PC-3 (cell line): ENCODE data around the gene DGKB. TPM values are rescaled to one million over a fixed set of nuclear protein-coding genes. Genes with fewer than 3 reads are reported as not detected.

Experiments
- ATAC-seq: fragments of 200-7000 bp; cut with Tn5 transposase; 2 replicates; pipeline ENCODE4 v1.9.1; 2020; ENCODE audit warnings: mild to moderate bottlenecking, moderate library complexity
- BruUV-seq: library from RNA; stranded (reverse); fragments of 400-500 nt; replicated peaks from 2 replicates; lab custom pipeline; 2021; lab: Mats Ljungman, UMichigan
- CTCF ChIA-PET: fragments of 300-600 bp; sonication (Branson Sonifier 250); formaldehyde crosslinking; loops from one replicate; lab custom pipeline; 2022; ENCODE audit warnings: antibody characterized with exemption; lab: Charles Lee
- POLR2A ChIA-PET: fragments of 300-600 bp; sonication (Branson Sonifier 250); formaldehyde crosslinking; loops from one replicate; lab custom pipeline; 2022; ENCODE audit warnings: antibody characterized with exemption; ENCODE audit not compliant: unreplicated experiment; lab: Charles Lee
- DNase-seq: peaks from one replicate; pipeline ENCODE4 v3.0.0-alpha.2; 2015
- H2AFZ ChIP-seq: fragments of 300-600 bp; sonication (generic); 2 replicates; pipeline ENCODE4 v1.6.0; 2016; ENCODE audit warnings: antibody characterized with exemption, low read length
- H3F3A ChIP-seq: fragments of 300-600 bp; sonication (generic); one replicate; pipeline ENCODE4 v1.6.0; 2017; ENCODE audit warnings: antibody characterized with exemption, low read length, control low read depth, mild to moderate bottlenecking; ENCODE audit not compliant: unreplicated experiment
- H3K27ac ChIP-seq: fragments of 300-600 bp; sonication (generic); 2 replicates; pipeline ENCODE4 v1.5.1; 2016; ENCODE audit warnings: mild to moderate bottlenecking, low read length
- H3K27me3 ChIP-seq: fragments of 300-600 bp; sonication (generic); 2 replicates; pipeline ENCODE4 v1.6.1; 2016; ENCODE audit warnings: low read length, mixed read lengths
- H3K36me3 ChIP-seq: fragments of 300-600 bp; sonication (generic); 2 replicates; pipeline ENCODE4 v1.6.1; 2016; ENCODE audit warnings: low read depth, mixed run types, low read length, mixed read lengths
- H3K4me1 ChIP-seq: fragments of 300-600 bp; sonication (generic); 2 replicates; pipeline ENCODE4 v1.5.1; 2016; ENCODE audit warnings: low read length; ENCODE audit not compliant: insufficient read depth
- H3K4me2 ChIP-seq: fragments of 300-600 bp; sonication (generic); 2 replicates; pipeline ENCODE4 v1.6.0; 2016; ENCODE audit warnings: low read length
- H3K4me3 ChIP-seq: fragments of 300-600 bp; sonication (generic); 2 replicates; pipeline ENCODE4 v1.5.1; 2016; ENCODE audit warnings: mild to moderate bottlenecking, low read length, mixed read lengths
- H3K79me2 ChIP-seq: fragments of 300-600 bp; sonication (generic); 2 replicates; pipeline ENCODE4 v1.6.1; 2017; ENCODE audit warnings: low read length, mixed read lengths
- H3K9ac ChIP-seq: fragments of 300-600 bp; sonication (generic); 2 replicates; pipeline ENCODE4 v1.6.0; 2016; ENCODE audit warnings: mild to moderate bottlenecking, low read length
- H3K9me2 ChIP-seq: fragments of 300-600 bp; sonication (generic); replicated peaks from 2 replicates; pipeline ENCODE4 v1.6.1; 2016; ENCODE audit warnings: mixed run types, low read length, mixed read lengths
- H3K9me3 ChIP-seq: fragments of 300-600 bp; sonication (generic); 2 replicates; pipeline ENCODE4 v1.6.1; 2016; ENCODE audit warnings: low read length, mixed read lengths
- H4K20me1 ChIP-seq: fragments of 300-600 bp; sonication (generic); 2 replicates; pipeline ENCODE4 v1.6.1; 2016; ENCODE audit warnings: low read length, mixed read lengths
- CTCF ChIP-seq: fragments of 300-600 bp; sonication (generic); conservative IDR thresholded peaks from 2 replicates; pipeline ENCODE4 v1.5.1; 2017; ENCODE audit warnings: antibody characterized with exemption, low read depth, mild to moderate bottlenecking, low read length
- EZH2 ChIP-seq: fragments of 300-600 bp; sonication (generic); IDR thresholded peaks from one replicate; pipeline ENCODE4 v1.6.1; 2017; ENCODE audit warnings: antibody characterized with exemption, mild to moderate bottlenecking, low read length; ENCODE audit not compliant: unreplicated experiment
- EZH2phosphoT487 ChIP-seq: fragments of 300-600 bp; sonication (generic); IDR thresholded peaks from 2 replicates; pipeline ENCODE4 v1.6.1; 2018; ENCODE audit warnings: mild to moderate bottlenecking, antibody characterized with exemption, low read length, borderline replicate concordance
- intact Hi-C: fragments of 100-400 bp; cut with micrococcal nuclease; formaldehyde crosslinking; loops from 2 replicates; pipeline ENCODE4 v1.9.0; 2023
- total RNA-seq: library from RNA; depleted of rRNA; stranded (reverse); fragments of >200 nt; gene quantifications from 2 replicates; pipeline ENCODE4 v1.2.3, GENCODE V29; 2014

The DGKB gene
- total RNA-seq, 1 experiment from 2014 or later = 0.15 TPM

- Histone ChIP-seq H3K9me3 (no peaks in the 10 kb centered on the region), H3K9me2 (no peaks in the 10 kb centered on the region), H3K27ac (no peak overlapping the region), H3K4me1 (peaks cover 14% of the 10 kb centered on the region), H2AFZ (no peak overlapping the region), H3K9ac (no peak overlapping the region), H3K4me2 (no peak overlapping the region), H3K79me2 (no peaks in the 10 kb centered on the region), H3K4me3 (no peak overlapping the region), H3K27me3 (no peaks in the 10 kb centered on the region), H3K36me3 (no peaks in the 10 kb centered on the region), H4K20me1 (no peaks in the 10 kb centered on the region), H3F3A (no peaks in the 10 kb centered on the region)
- POLR2A ChIA-PET = no interaction called here
- DNase-seq = no peak
- CTCF ChIA-PET = no interaction called here
- no peak for ATAC-seq
- intact Hi-C loops = loop anchor here (5.0 kb wide), 1 partner anchor 138 kb away; no protein-coding TSS in a partner anchor
- TF ChIP-seq EZH2 (no peak), CTCF (no peak), EZH2phosphoT487 (no peak)
- BruUV-seq = no TSS peak
Measured at GRCh38 chr7:14855033-14855794, 47.3 kb downstream of the DGKB start.

- BruUV-seq = no TSS peak
- H3K4me1 ChIP-seq = peaks cover 14% of the 10 kb centered on the region
- TF ChIP-seq CTCF = no peak
- no peak for TF ChIP-seq EZH2
- no peak for TF ChIP-seq EZH2phosphoT487
- no peaks in the 10 kb centered on the region for H3F3A ChIP-seq
- no peak overlapping the region for H3K4me2 ChIP-seq
- H3K27ac ChIP-seq = no peak overlapping the region
- CTCF ChIA-PET = no interaction called here
- H3K9me2 ChIP-seq = no peaks in the 10 kb centered on the region
- no peak overlapping the region for H3K4me3 ChIP-seq
- POLR2A ChIA-PET = no interaction called here
- no peak for DNase-seq
- H3K27me3 ChIP-seq = no peaks in the 10 kb centered on the region
- no peaks in the 10 kb centered on the region for H3K9me3 ChIP-seq
- no peak for ATAC-seq
- H3K79me2 ChIP-seq = no peaks in the 10 kb centered on the region
- no peaks in the 10 kb centered on the region for H4K20me1 ChIP-seq
- no peak overlapping the region for H3K9ac ChIP-seq
- H2AFZ ChIP-seq = no peak overlapping the region
- no peaks in the 10 kb centered on the region for H3K36me3 ChIP-seq
- intact Hi-C loops = no loop called here
Measured at GRCh38 chr7:14854471-14854870, 48.1 kb downstream of the DGKB start.

GRCh38 chr7:14851610-14852009, 50.9 kb downstream of the DGKB start:
- Histone ChIP-seq H3K4me1 (no peaks in the 10 kb centered on the region), H4K20me1 (no peaks in the 10 kb centered on the region), H3K79me2 (no peaks in the 10 kb centered on the region), H3K27me3 (no peaks in the 10 kb centered on the region), H2AFZ (no peak overlapping the region), H3F3A (no peaks in the 10 kb centered on the region), H3K9me3 (no peaks in the 10 kb centered on the region), H3K4me2 (no peak overlapping the region), H3K9me2 (no peaks in the 10 kb centered on the region), H3K36me3 (no peaks in the 10 kb centered on the region), H3K9ac (no peak overlapping the region), H3K27ac (no peak overlapping the region), H3K4me3 (no peak overlapping the region)
- intact Hi-C loops = no loop called here
- TF ChIP-seq EZH2 = no peak
- no peak for TF ChIP-seq EZH2phosphoT487
- TF ChIP-seq CTCF = no peak
- CTCF ChIA-PET = no interaction called here
- POLR2A ChIA-PET = no interaction called here
- ATAC-seq = no peak
- BruUV-seq = no TSS peak
- DNase-seq = no peak
